HepG2 (cell line): ENCODE data around the gene ZNF195. TPM values are rescaled to one million over a fixed set of nuclear protein-coding genes. Genes with fewer than 3 reads are reported as not detected.
"Not testable (repeated sequence)": the region's sequence is repeated elsewhere in the genome, so short reads cannot be mapped to it uniquely, and the experiment has no call there.

Experiments
- ATAC-seq: fragments of 200-7000 bp; cut with Tn5 transposase; 3 replicates; pipeline ENCODE4 v1.9.1; 2020; ENCODE audit warnings: mild to moderate bottlenecking, moderate library complexity
- BruUV-seq: library from RNA; stranded (reverse); fragments of 400-500 nt; replicated peaks from 2 replicates; lab custom pipeline; 2021; lab: Mats Ljungman, UMichigan
- CTCF ChIA-PET: fragments of 300-600 bp; formaldehyde crosslinking; extraction: SDS; loops from one replicate; lab custom pipeline; 2021; ENCODE audit warnings: low total read pairs, inconsistent platforms, low intra/inter-chr PET ratio; lab: Yijun Ruan, JAX
- POLR2A ChIA-PET: fragments of 350-600 bp; sonication (Branson Sonifier 250); formaldehyde crosslinking; loops from one replicate; lab custom pipeline; 2020; ENCODE audit warnings: antibody characterized with exemption, inconsistent platforms; lab: Yijun Ruan, JAX
- DNase-seq: peaks from one replicate; pipeline ENCODE4 v3.0.0-alpha.2; 2015; ENCODE audit warnings: low spot score
- FAIRE-seq: peaks from 3 replicates; lab custom pipeline; 2011; peaks lifted over from hg19 to GRCh38; lab: Jason Lieb, UNC
- H2AFZ ChIP-seq: one replicate; pipeline ENCODE4 v1.6.1; 2011; ENCODE audit warnings: low read length, inconsistent platforms
- H3K27ac ChIP-seq: fragments of 300-600 bp; 3 replicates; pipeline ENCODE4 v1.8.0; 2011; ENCODE audit warnings: mixed run types, mild to moderate bottlenecking, mixed read lengths, low read length, inconsistent platforms; ENCODE audit not compliant: insufficient read depth; ENCODE audit errors: extremely low read length
- H3K27me3 ChIP-seq, 2 experiments: fragments of 200-600 bp in 1 of 2; 2 replicates in 1 of 2; 3 replicates in 1 of 2; pipeline versions ENCODE4 v1.6.0 to v1.8.0; 2011; ENCODE audit warnings: low read length in 2 of 2, mild to moderate bottlenecking in 2 of 2, moderate library complexity in 2 of 2, inconsistent platforms in 1 of 2; ENCODE audit not compliant: insufficient read depth in 2 of 2, control insufficient read depth in 1 of 2
- H3K36me3 ChIP-seq, 2 experiments: fragments of 200-600 bp in 1 of 2; replicated peaks in 1 of 2; 2 replicates in 1 of 2; 3 replicates in 1 of 2; pipeline versions ENCODE4 v1.5.1 to v1.8.0; 2011; ENCODE audit warnings: low read length in 2 of 2, inconsistent platforms in 1 of 2; ENCODE audit not compliant: insufficient read depth in 2 of 2, control insufficient read depth in 1 of 2
- H3K4me1 ChIP-seq: 2 replicates; pipeline ENCODE4 v1.5.1; 2012; ENCODE audit warnings: low read length, inconsistent platforms; ENCODE audit not compliant: insufficient read depth
- H3K4me2 ChIP-seq: 2 replicates; pipeline ENCODE4 v1.6.0; 2011; ENCODE audit warnings: low read depth, low read length, inconsistent platforms
- H3K4me3 ChIP-seq, 3 experiments: fragments of 200-600 bp in 1 of 3; sonication (generic), shearing (Covaris generic) in 1 of 3; replicated peaks in 1 of 3; 2 replicates each; pipeline ENCODE4 v1.5.1; 2011 to 2016; ENCODE audit warnings: low read length in 3 of 3, inconsistent platforms in 2 of 3, low read depth in 2 of 3, mild to moderate bottlenecking in 2 of 3, control low read depth in 1 of 3, mixed read lengths in 1 of 3; ENCODE audit not compliant: insufficient read depth in 1 of 3
- H3K79me2 ChIP-seq: one replicate; pipeline ENCODE4 v1.6.1; 2011; ENCODE audit warnings: low read length, inconsistent platforms; ENCODE audit not compliant: insufficient read depth
- H3K9ac ChIP-seq: 2 replicates; pipeline ENCODE4 v1.6.0; 2011; ENCODE audit warnings: mild to moderate bottlenecking, low read depth, low read length, inconsistent platforms; ENCODE audit not compliant: insufficient read depth
- H3K9me3 ChIP-seq: 2 replicates; pipeline ENCODE4 v1.5.1; 2012; ENCODE audit warnings: mild to moderate bottlenecking, low read length
- H4K20me1 ChIP-seq: 2 replicates; pipeline ENCODE4 v1.6.0; 2011; ENCODE audit warnings: inconsistent platforms, mild to moderate bottlenecking, low read length, moderate library complexity; ENCODE audit not compliant: insufficient read depth
- WGBS: methylation state at CpG from one replicate; pipeline ENCODE4 v1.1.6; 2017; ENCODE audit warnings: low lambda C conversion rate; 5-methylcytosine and 5-hydroxymethylcytosine counted together
- in situ Hi-C: cut with HindIII; loops from 2 replicates; pipeline ENCODE4 v1.10.0; 2017; ENCODE audit warnings: low pct_unique_long_range_greater_than_20kb; ENCODE audit not compliant: extremely low pct_ligation_motif_present
- intact Hi-C: fragments of 100-400 bp; cut with micrococcal nuclease; formaldehyde crosslinking; loops from one replicate; pipeline ENCODE4 v1.10.0; 2022; ENCODE audit not compliant: unreplicated experiment
- polyA plus RNA-seq, 8 experiments: library from polyadenylated mRNA; depleted of rRNA in 3 of 8; stranded (reverse) in 7 of 8; unstranded in 1 of 8; fragments of >200 nt; fragmentation: Illumina TruSeq in 4 of 8; extraction: Trizol in 4 of 8; gene quantifications; 2 replicates each; pipeline versions ENCODE4 v1.2.1 to v1.2.3, GENCODE V29; 2011 to 2016; ENCODE audit warnings: low read depth in 4 of 8, missing spikeins in 1 of 8, mixed read lengths in 1 of 8; ENCODE audit not compliant: insufficient read depth in 1 of 8
- total RNA-seq, 5 experiments: library from RNA; depleted of rRNA; stranded (reverse); fragments of >200 nt; fragmentation: Illumina TruSeq; extraction: Trizol; gene quantifications; 2 replicates each; pipeline ENCODE4 v1.2.3, GENCODE V29; 2016; ENCODE audit warnings: low read depth in 1 of 5

Gene ZNF195
- total and polyA plus RNA-seq, 2 of the 13 experiments (the other 11 are each of a cell fraction or from before 2014, with no cell fraction given): 17.3 to 31.4 TPM

DNA sequence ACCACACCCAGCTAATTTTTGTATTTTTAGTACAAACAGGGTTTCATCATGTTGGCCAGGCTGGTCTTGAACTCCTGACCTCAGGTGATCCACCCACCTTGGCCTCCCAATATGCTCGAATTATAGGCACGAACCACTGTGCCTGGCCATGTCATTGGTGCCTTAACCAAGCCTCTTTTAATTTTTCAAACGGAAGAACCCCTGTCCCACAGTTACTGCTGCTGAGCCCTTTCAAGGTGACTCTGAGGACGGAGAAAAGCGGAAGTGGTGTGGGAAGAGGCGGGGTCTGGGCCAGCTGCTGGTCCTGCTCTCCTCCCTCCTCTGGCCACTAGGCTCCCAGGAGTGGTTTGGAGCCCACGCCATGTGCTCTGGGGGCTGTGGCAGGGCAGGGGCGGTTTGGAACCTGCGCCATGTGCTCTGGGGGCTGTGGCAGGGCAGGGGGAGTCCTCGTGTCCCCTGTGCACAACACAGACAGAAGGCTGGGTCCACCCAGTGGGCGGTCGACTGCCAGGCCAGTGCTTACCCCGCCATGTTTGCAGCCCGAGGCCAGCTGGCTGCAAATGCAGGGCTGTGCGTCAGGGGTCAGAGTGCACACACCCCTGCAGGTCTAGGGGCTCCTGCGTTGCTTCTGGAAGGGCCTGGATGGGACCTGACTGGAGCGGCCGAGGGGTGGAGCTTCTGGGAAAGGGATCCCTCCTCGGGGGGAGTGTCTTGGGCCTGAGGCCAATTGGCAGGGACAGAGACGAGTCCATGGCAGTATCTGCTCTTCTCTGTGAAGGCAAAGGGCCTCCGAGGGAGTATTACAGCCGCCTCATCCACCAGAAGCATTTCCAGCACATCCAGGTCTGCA, 25.4 kb upstream of the ZNF195 start:
- DNase-seq, H2AFZ ChIP-seq, H3K4me1 ChIP-seq, H3K27ac ChIP-seq, H3K79me2 ChIP-seq, H4K20me1 ChIP-seq, H3K4me2 ChIP-seq, H3K27me3 ChIP-seq, CTCF ChIA-PET, in situ Hi-C loops, FAIRE-seq, ATAC-seq, H3K9ac ChIP-seq, H3K9me3 ChIP-seq, H3K4me3 ChIP-seq, H3K36me3 ChIP-seq, BruUV-seq, POLR2A ChIA-PET: not testable (repeated sequence)
- 40% methylated on average over 12 of the region's 22 CpGs for WGBS
- intact Hi-C loops: loop anchor here (10.0 kb wide), 1 partner anchor 60 kb away; no protein-coding TSS in a partner anchor

DNA sequence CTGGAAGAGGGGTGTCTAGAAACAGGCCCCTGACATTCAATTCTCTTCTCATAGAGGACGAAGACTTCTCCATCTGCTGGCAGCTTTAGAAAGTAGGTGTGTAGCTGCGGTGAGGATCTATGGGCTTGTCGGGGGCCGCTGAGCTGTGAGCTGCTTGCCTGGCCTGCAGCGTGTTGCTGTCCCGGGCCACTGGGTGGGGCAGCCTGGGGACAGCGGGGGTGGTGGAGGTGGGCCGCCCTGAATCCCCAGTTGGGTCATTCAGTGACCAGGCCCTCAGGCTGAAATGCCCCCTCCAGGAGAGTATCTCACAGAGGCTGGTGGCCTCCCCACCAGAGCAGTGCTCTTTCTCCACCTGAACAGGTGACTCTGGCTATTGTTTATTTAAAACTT, 23.9 kb upstream of the ZNF195 start:
- WGBS: 100% methylated on average over 2 of the region's 8 CpGs
- H2AFZ ChIP-seq, H3K4me2 ChIP-seq, POLR2A ChIA-PET, ATAC-seq, DNase-seq, H3K4me3 ChIP-seq, H3K9ac ChIP-seq, H3K27me3 ChIP-seq, H3K4me1 ChIP-seq, H3K27ac ChIP-seq, H3K36me3 ChIP-seq, H3K79me2 ChIP-seq, H4K20me1 ChIP-seq, in situ Hi-C loops, CTCF ChIA-PET, BruUV-seq, FAIRE-seq, H3K9me3 ChIP-seq: not testable (repeated sequence)
- intact Hi-C loops: loop anchor here (10.0 kb wide), 1 partner anchor 58 kb away; no protein-coding TSS in a partner anchor

GRCh38 chr11:3402181-3402860, 23.4 kb upstream of the ZNF195 start:
- DNase-seq, H3K9ac ChIP-seq, ATAC-seq, H3K4me1 ChIP-seq, CTCF ChIA-PET, H3K27ac ChIP-seq, H3K4me2 ChIP-seq, H3K27me3 ChIP-seq, H3K36me3 ChIP-seq, H3K9me3 ChIP-seq, H3K4me3 ChIP-seq, H4K20me1 ChIP-seq, H2AFZ ChIP-seq, FAIRE-seq, POLR2A ChIA-PET, BruUV-seq, H3K79me2 ChIP-seq, in situ Hi-C loops: not testable (repeated sequence)
- intact Hi-C loops: loop anchor here (10.0 kb wide), 1 partner anchor 58 kb away; no protein-coding TSS in a partner anchor
- 52% methylated on average over 13 of the region's 18 CpGs for WGBS

- H3K79me2 ChIP-seq, ATAC-seq, H3K4me1 ChIP-seq, H3K4me3 ChIP-seq, in situ Hi-C loops, H3K27ac ChIP-seq, BruUV-seq, H2AFZ ChIP-seq, H3K4me2 ChIP-seq, H3K9me3 ChIP-seq, H3K27me3 ChIP-seq, POLR2A ChIA-PET, CTCF ChIA-PET, H3K9ac ChIP-seq, H4K20me1 ChIP-seq, DNase-seq, H3K36me3 ChIP-seq, FAIRE-seq: not testable (repeated sequence)
- intact Hi-C loops: loop anchor here (10.0 kb wide), 1 partner anchor 56 kb away; no protein-coding TSS in a partner anchor
- WGBS: 2% methylated on average over 4 of the region's 4 CpGs
These were observed 22.1 kb upstream of the ZNF195 start for GRCh38 chr11:3401052-3401451.
